Kidney (tissue), 14 donors: ENCODE measurements around the gene CD19. TPM values are rescaled to one million over a fixed set of nuclear protein-coding genes. Genes with fewer than 3 reads are reported as not detected.

ENCODE experiments used
- DNase-seq, 5 donors: peaks; one replicate each; pipeline ENCODE4 v3.0.0-alpha.2; 2013 to 2020
- FAIRE-seq: peaks from 2 replicates; lab custom pipeline; 2012; peaks lifted over from hg19 to GRCh38; lab: Jason Lieb, UNC
- H3K27ac ChIP-seq, 2 donors: one replicate each; pipeline ENCODE4 v1.7.0; 2013; ENCODE audit warnings: low read depth in 2 of 2, low read length in 2 of 2, inconsistent platforms in 1 of 2
- H3K27me3 ChIP-seq: one replicate; pipeline ENCODE4 v1.7.1; 2013; ENCODE audit warnings: low read length, inconsistent platforms; ENCODE audit not compliant: control insufficient read depth, insufficient read depth
- H3K36me3 ChIP-seq, 3 donors: one replicate each; pipeline versions ENCODE4 v1.7.0 to v1.7.1; 2013; ENCODE audit warnings: low read length in 3 of 3, control low read depth in 1 of 3, inconsistent platforms in 1 of 3; ENCODE audit not compliant: insufficient read depth in 3 of 3, control insufficient read depth in 2 of 3
- H3K4me1 ChIP-seq, 3 donors: one replicate each; pipeline versions ENCODE4 v1.7.0 to v1.7.1; 2013; ENCODE audit warnings: low read length in 3 of 3, inconsistent platforms in 1 of 3, low read depth in 1 of 3; ENCODE audit not compliant: control insufficient read depth in 2 of 3, insufficient read depth in 2 of 3
- H3K4me3 ChIP-seq, 3 donors: one replicate each; pipeline versions ENCODE4 v1.7.0 to v1.8.1; 2013; ENCODE audit warnings: low read length in 3 of 3, control low read depth in 1 of 3, inconsistent platforms in 1 of 3
- H3K9ac ChIP-seq, 3 donors: one replicate each; pipeline versions ENCODE4 v1.7.0 to v1.7.1; 2013; ENCODE audit warnings: low read length in 3 of 3, control low read depth in 1 of 3, inconsistent platforms in 1 of 3
- H3K9me3 ChIP-seq, 3 donors: one replicate each; pipeline versions ENCODE4 v1.7.0 to v1.7.1; 2013; ENCODE audit warnings: low read length in 3 of 3, control low read depth in 1 of 3, inconsistent platforms in 1 of 3; ENCODE audit not compliant: control insufficient read depth in 2 of 3, insufficient read depth in 1 of 3
- intact Hi-C: fragments of 100-400 bp; cut with DNase I; formaldehyde crosslinking; loops from one replicate; pipeline ENCODE4 v1.11.1; 2022
- polyA plus RNA-seq: library from polyadenylated mRNA; stranded (reverse); fragments of 350-450 nt; fragmentation: Illumina TruSeq; extraction: RNeasy Lipid Tissue Mini Kit (QIAGEN cat#74804); gene quantifications from one replicate; pipeline ENCODE4 v1.2.3, GENCODE V29; 2014; ENCODE audit warnings: low read depth, low replicate concordance; ENCODE audit not compliant: insufficient read depth
- total RNA-seq: library from RNA; stranded (reverse); fragmentation: NEBNext Ultra II Directional; extraction: Animal tissue kit (Norgen Biotek cat#: 25700); gene quantifications from one replicate; pipeline ENCODE4 v1.2.1, GENCODE V29; 2021
- TF ChIP-seq, protein P1 (sequence below): IDR thresholded peaks from 3 replicates; pipeline ENCODE4 v1.5.1; 2012; ENCODE audit warnings: mild to moderate bottlenecking, moderate library complexity, borderline replicate concordance; ENCODE audit not compliant: insufficient read depth; ENCODE audit errors: extremely low read depth
- donor health status: control.
- donor health status: control.
- donor health status: control.
- donor health status: control.
- donor health status: control.
- donor health status: DM: yes; HTN: yes; CAD: no.
- donor health status: Normal renal cell carcinoma (clear cell type).

The CD19 gene
- total and polyA plus RNA-seq, 2 donors from 2014 or later, result 0.47 to 2.6 TPM

DNA sequence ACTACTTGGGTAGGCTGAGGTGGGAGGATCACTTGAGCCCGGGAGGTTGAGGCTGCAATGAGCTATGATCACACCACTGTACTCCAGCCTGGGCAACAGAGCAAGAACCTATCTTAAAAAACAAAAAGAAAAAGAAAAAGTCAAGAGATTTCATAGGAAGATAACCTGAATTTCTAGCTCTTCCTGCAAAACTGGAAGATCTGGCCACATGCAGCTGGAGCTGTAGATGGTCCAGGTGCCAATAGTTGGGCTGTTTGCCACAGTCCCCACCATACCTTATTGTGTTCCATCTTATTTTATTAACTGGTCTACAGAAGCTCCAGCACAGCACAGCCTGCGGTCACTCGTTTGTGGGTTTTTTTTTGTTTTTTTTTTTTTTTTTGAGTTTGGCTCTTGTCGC, 38.5 kb upstream of the CD19 start:
- Histone ChIP-seq H3K4me3 (no peak overlapping the region), H3K27me3 (no peaks in the 10 kb centered on the region), H3K36me3 (no peaks in the 10 kb centered on the region), H3K4me1 (no peaks in the 10 kb centered on the region), H3K27ac (no peak overlapping the region), H3K9ac (no peak overlapping the region), H3K9me3 (no peaks in the 10 kb centered on the region)
- TF ChIP-seq, protein P1, sequence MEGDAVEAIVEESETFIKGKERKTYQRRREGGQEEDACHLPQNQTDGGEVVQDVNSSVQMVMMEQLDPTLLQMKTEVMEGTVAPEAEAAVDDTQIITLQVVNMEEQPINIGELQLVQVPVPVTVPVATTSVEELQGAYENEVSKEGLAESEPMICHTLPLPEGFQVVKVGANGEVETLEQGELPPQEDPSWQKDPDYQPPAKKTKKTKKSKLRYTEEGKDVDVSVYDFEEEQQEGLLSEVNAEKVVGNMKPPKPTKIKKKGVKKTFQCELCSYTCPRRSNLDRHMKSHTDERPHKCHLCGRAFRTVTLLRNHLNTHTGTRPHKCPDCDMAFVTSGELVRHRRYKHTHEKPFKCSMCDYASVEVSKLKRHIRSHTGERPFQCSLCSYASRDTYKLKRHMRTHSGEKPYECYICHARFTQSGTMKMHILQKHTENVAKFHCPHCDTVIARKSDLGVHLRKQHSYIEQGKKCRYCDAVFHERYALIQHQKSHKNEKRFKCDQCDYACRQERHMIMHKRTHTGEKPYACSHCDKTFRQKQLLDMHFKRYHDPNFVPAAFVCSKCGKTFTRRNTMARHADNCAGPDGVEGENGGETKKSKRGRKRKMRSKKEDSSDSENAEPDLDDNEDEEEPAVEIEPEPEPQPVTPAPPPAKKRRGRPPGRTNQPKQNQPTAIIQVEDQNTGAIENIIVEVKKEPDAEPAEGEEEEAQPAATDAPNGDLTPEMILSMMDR, result no peak
- FAIRE-seq (no peak), DNase-seq (no peak)
- intact Hi-C loops, result no loop called here

DNA sequence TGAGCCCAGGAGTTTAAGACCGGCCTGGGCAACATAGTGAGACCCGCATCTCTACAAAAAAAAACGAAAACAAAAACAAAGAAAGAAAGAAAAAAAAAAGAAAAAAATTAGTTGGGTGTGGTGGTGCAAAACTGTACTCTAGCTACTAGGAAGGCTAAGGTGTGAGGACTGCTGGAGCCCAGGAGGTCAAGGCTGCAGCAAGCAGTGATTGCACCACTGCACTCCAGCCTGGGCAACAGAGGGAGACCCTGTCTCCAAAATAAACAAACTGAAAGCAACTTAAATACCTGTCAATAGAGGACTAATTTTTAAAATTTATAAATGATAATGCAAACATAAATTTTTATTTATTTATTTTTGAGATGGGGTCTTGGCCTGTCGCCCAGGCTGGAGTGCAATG, 36.2 kb upstream of the CD19 start:
- no peak overlapping the region for H3K9ac ChIP-seq
- FAIRE-seq, result no peak
- TF ChIP-seq, protein P1, result no peak
- H3K4me1 ChIP-seq, result no peaks in the 10 kb centered on the region
- no peaks in the 10 kb centered on the region for H3K9me3 ChIP-seq
- DNase-seq, result no peak
- intact Hi-C loops, result no loop called here
- no peak overlapping the region for H3K27ac ChIP-seq
- no peak overlapping the region for H3K4me3 ChIP-seq
- H3K27me3 ChIP-seq, result no peaks in the 10 kb centered on the region
- H3K36me3 ChIP-seq, result no peaks in the 10 kb centered on the region

DNA sequence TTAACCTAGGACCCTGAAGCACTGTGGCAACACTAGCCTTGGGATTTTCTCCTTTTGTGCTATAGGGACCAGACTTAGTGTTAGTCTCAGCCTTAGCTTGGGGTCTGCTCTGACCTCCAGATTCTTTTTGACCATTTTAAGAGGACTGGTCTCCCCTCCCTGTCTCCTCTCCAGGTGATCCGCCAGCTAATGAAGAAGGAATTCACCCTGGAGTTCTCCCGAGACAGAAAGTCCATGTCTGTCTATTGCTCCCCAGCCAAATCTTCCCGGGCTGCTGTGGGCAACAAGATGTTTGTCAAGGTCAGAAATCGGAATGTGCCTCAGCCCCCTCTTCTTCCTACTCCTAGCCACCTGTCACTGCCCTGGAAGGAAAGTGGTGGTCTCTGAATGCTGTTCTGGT, 33.9 kb upstream of the CD19 start:
- intact Hi-C loops, result no loop called here
- TF ChIP-seq, protein P1, result no peak

DNA sequence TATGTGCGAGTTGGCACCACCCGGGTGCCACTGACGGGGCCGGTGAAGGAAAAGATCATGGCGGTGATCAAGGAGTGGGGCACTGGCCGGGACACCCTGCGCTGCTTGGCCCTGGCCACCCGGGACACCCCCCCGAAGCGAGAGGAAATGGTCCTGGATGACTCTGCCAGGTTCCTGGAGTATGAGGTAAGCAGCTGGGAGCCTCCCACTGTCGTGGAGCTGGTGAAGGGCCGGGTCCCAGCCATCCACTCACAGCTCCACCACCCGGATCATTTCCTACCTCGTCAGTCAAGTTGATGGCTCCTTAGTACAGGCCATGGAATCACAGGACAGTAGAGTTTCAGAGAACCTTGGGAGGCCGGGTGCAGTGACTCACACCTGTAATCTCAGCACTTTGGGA, 33.5 kb upstream of the CD19 start:
- TF ChIP-seq, protein P1, result no peak
- FAIRE-seq (no peak), DNase-seq (no peak)
- no peaks in the 10 kb centered on the region for H3K9me3 ChIP-seq
- intact Hi-C loops, result no loop called here
- H3K4me1 ChIP-seq, result no peaks in the 10 kb centered on the region
- H3K9ac ChIP-seq, result no peak overlapping the region
- H3K36me3 ChIP-seq, result no peaks in the 10 kb centered on the region
- no peak overlapping the region for H3K4me3 ChIP-seq
- H3K27me3 ChIP-seq, result no peaks in the 10 kb centered on the region
- no peak overlapping the region for H3K27ac ChIP-seq

More for the DNA sequence above, 33.9 kb upstream of the CD19 start:
- FAIRE-seq (no peak), DNase-seq (no peak)
- Histone ChIP-seq H3K4me3 (no peak overlapping the region), H3K9me3 (no peaks in the 10 kb centered on the region), H3K27ac (no peak overlapping the region), H3K4me1 (no peaks in the 10 kb centered on the region), H3K36me3 (no peaks in the 10 kb centered on the region), H3K9ac (no peak overlapping the region), H3K27me3 (no peaks in the 10 kb centered on the region)
